Small intestine (tissue), 7 donors: ENCODE data around the gene MRPL55. TPM values are rescaled to one million over a fixed set of nuclear protein-coding genes. Genes with fewer than 3 reads are reported as not detected.

Experiments
- DNase-seq, 2 donors: peaks; one replicate each; pipeline versions ENCODE4 v3.0.0 to v3.0.0-alpha.2; 2013
- FAIRE-seq: peaks from 2 replicates; lab custom pipeline; 2012; peaks lifted over from hg19 to GRCh38; lab: Jason Lieb, UNC
- H3K27ac ChIP-seq, 3 donors: one replicate each; pipeline ENCODE4 v1.5.1; 2013; ENCODE audit warnings: low read length in 2 of 3, mild to moderate bottlenecking in 2 of 3, control low read depth in 1 of 3, inconsistent platforms in 1 of 3, low read depth in 1 of 3, moderate library complexity in 1 of 3
- H3K27me3 ChIP-seq, 3 donors: one replicate each; pipeline ENCODE4 v1.6.1; 2013; ENCODE audit warnings: low read length in 3 of 3, inconsistent platforms in 1 of 3; ENCODE audit not compliant: control insufficient read depth in 3 of 3, insufficient read depth in 3 of 3
- H3K36me3 ChIP-seq, 3 donors: one replicate each; pipeline ENCODE4 v1.6.1; 2013; ENCODE audit warnings: low read length in 3 of 3, inconsistent platforms in 1 of 3, low read depth in 1 of 3, mild to moderate bottlenecking in 1 of 3, moderate library complexity in 1 of 3; ENCODE audit not compliant: control insufficient read depth in 3 of 3, insufficient read depth in 2 of 3
- H3K4me1 ChIP-seq, 3 donors: one replicate each; pipeline ENCODE4 v1.6.1; 2013; ENCODE audit warnings: low read length in 2 of 3, inconsistent platforms in 1 of 3, low read depth in 1 of 3, mild to moderate bottlenecking in 1 of 3, moderate library complexity in 1 of 3; ENCODE audit not compliant: control insufficient read depth in 3 of 3, insufficient read depth in 2 of 3
- H3K4me3 ChIP-seq, 3 donors: one replicate each; pipeline ENCODE4 v1.5.1; 2013; ENCODE audit warnings: low read length in 3 of 3, control low read depth in 1 of 3, inconsistent platforms in 1 of 3, low read depth in 1 of 3, mild to moderate bottlenecking in 1 of 3, moderate library complexity in 1 of 3
- H3K9me3 ChIP-seq, 2 donors: one replicate each; pipeline ENCODE4 v1.6.1; 2013; ENCODE audit warnings: low read depth in 1 of 2, low read length in 1 of 2; ENCODE audit not compliant: control insufficient read depth in 2 of 2, insufficient read depth in 1 of 2
- WGBS, 3 donors: extraction: QIAGEN DNeasy Blood & Tissue Kit; methylation state at CpG; one replicate each; pipeline ENCODE4 v1.1.7; 2013; 5-methylcytosine and 5-hydroxymethylcytosine counted together
- polyA plus RNA-seq, 4 donors: library from polyadenylated mRNA; stranded (reverse) in 3 of 4; unstranded in 1 of 4; fragments of 200-250 nt in 3 of 4; fragments of 120-200 nt in 1 of 4; gene quantifications; one replicate each; pipeline versions ENCODE4 v1.2.1 to v1.2.3, GENCODE V29; 2013
- donor health status: healthy with polysubstance abuse.
- donor health status: control.
- donor health status: control.
- donor health status: Bipolar disorder and iron deficiency.
- donor health status: healthy.

The MRPL55 gene
- polyA plus RNA-seq, 4 donors, result 56.8 to 148 (median 96.5) TPM

DNA sequence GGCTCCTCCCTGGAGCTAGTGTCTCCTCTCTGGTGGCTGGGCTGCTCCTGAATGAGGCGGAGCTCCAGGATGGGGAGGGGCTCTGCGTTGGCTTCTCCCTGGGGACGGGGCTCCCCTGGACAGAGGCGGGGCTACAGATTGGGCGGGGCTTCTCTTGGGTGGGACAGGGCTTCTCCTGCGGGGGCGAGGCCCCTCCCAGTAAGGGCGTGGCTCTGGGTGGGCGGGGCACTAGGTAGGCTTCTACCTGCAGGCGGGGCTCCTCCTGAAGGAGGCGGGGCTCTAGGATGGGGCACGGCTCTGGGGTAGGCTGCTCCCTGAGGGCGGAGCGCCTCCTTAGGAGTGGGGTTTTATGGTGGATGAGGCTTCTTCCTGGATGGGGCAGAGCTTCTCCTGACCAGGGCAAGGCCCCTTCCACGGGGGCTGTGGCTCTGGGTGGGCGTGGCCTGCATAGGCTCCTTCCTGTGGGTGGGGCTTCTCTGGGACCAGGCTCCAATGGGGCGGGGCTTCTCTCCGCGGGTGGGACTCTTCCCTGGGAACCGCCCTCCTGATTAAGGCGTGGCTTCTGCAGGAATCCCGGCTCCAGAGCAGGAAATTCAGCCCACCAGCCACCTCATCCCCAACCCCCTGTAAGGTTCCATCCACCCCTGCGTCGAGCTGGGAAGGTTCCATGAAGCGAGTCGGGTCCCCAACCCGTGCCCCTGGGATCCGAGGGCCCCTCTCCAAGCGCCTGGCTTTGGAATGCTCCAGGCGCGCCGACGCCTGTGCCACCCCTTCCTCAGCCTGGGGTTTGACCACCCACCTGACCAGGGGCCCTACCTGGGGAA lies 49.3 kb downstream of the MRPL55 start:
- Histone ChIP-seq H3K4me3 (peak overlapping the region in 2 of 3 donors; percentile 17 to 49), H3K27ac (peak overlapping the region in 1 of 3 donors; percentile 40), H3K4me1 (peaks cover 0 to 14% (median 0%) of the 10 kb centered on the region in 3 donors), H3K9me3 (peaks cover 0 to 8% of the 10 kb centered on the region in 2 donors), H3K27me3 (peaks cover 0 to 59% (median 17%) of the 10 kb centered on the region in 3 donors), H3K36me3 (no peaks in the 10 kb centered on the region)
- WGBS, 3 donors, result 4 to 8% (median 6%) methylated on average over 24 to 33 of the region's 33 CpGs
- FAIRE-seq (no peak), DNase-seq (peak; percentile 92 to 97)

DNA sequence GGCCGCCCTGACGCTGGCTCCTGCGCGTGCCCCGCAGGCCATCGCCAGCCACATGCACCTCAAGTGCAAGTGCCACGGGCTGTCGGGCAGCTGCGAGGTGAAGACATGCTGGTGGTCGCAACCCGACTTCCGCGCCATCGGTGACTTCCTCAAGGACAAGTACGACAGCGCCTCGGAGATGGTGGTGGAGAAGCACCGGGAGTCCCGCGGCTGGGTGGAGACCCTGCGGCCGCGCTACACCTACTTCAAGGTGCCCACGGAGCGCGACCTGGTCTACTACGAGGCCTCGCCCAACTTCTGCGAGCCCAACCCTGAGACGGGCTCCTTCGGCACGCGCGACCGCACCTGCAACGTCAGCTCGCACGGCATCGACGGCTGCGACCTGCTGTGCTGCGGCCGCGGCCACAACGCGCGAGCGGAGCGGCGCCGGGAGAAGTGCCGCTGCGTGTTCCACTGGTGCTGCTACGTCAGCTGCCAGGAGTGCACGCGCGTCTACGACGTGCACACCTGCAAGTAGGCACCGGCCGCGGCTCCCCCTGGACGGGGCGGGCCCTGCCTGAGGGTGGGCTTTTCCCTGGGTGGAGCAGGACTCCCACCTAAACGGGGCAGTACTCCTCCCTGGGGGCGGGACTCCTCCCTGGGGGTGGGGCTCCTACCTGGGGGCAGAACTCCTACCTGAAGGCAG lies 50.0 kb downstream of the MRPL55 start:
- FAIRE-seq (no peak), DNase-seq (no peak)
- Histone ChIP-seq H3K4me3 (peak overlapping the region in 1 of 3 donors; percentile 17), H3K4me1 (peaks cover 0 to 14% (median 0%) of the 10 kb centered on the region in 3 donors), H3K27ac (no peak overlapping the region), H3K36me3 (no peaks in the 10 kb centered on the region), H3K27me3 (peaks cover 0 to 59% (median 17%) of the 10 kb centered on the region in 3 donors), H3K9me3 (peaks cover 0 to 11% of the 10 kb centered on the region in 2 donors)
- WGBS, 3 donors, result 8 to 13% (median 8%) methylated on average over 51 to 66 of the region's 66 CpGs

DNA sequence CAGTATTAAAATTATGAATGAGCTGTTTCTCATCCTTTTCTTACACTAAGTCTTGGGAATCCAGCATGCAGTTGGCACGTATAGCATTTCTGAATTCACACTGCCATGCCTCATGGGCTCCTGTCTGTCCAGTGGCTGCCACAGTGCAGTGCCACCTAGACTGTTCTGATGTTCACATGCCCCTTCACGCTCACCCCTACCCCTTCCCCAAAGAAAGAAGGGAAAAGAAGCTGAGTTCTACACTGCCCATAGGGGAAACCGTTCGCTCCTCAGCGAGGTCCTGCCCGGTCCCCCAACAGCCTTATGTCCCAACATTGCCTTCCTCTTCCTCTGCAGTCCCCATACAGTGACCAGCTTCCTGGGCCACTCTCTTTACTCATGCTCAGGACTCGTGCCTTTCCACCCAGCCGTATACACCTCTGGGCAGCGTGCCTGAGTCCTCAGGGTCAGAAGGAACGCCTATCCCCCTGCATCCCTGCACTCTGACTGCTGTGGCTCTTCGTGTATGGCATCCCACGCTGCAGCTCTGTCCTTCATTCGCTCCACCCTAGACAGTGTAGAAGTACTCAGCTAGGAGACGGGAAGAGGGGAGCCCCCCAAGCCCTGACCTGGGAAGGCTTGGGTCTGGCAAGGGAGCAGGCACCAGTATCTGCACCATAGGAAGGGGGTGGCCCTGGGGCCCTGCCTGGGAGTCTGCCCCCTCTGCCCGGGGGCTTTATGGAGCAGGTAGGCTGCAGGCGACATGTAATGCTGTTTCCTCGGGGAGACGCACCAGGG lies 50.7 kb downstream of the MRPL55 start:
- no peak for DNase-seq
- Histone ChIP-seq H3K4me3 (peak overlapping the region in 1 of 3 donors; percentile 17), H3K36me3 (no peaks in the 10 kb centered on the region), H3K27me3 (peaks cover 0 to 62% (median 19%) of the 10 kb centered on the region in 3 donors), H3K9me3 (peaks cover 0 to 11% of the 10 kb centered on the region in 2 donors), H3K27ac (no peak overlapping the region), H3K4me1 (peaks cover 0 to 14% (median 0%) of the 10 kb centered on the region in 3 donors)
- 45 to 48% (median 45%) methylated on average over 17 to 18 of the region's 18 CpGs for WGBS, 3 donors
- no peak for FAIRE-seq

Other genes starting within 250 kb of the MRPL55 start
- 1 to 10 TPM in 2 of 4 donors, under 1 TPM in 2; 0.27 to 2.7 (median 1.2) TPM for gene WNT9A, start 161.4 kb downstream of the MRPL55 start, polyA plus RNA-seq
- gene WNT3A, start 102.3 kb downstream of the MRPL55 start, polyA plus RNA-seq, result under 1 TPM in 1 of 4 donors, not detected in 3; 0.01 TPM
- gene ARF1, start 26.6 kb downstream of the MRPL55 start, polyA plus RNA-seq, result 100 to 1,000 TPM; 375 to 490 (median 410) TPM
- gene C1orf35, start 6.0 kb downstream of the MRPL55 start, polyA plus RNA-seq, result 10 to 100 TPM; 15.4 to 18.1 (median 16.0) TPM
- 100 to 1,000 TPM; 183 to 595 (median 460) TPM for gene GUK1, start 31.0 kb upstream of the MRPL55 start, polyA plus RNA-seq
- 1 to 10 TPM in 1 of 4 donors, under 1 TPM in 2, not detected in 1; 0.27 to 1.4 (median 0.99) TPM for gene GJC2, start 40.6 kb upstream of the MRPL55 start, polyA plus RNA-seq
- gene IBA57, start 56.5 kb upstream of the MRPL55 start, polyA plus RNA-seq, result 1 to 10 TPM; 2.0 to 8.6 (median 6.0) TPM
- gene OBSCN, start 98.7 kb upstream of the MRPL55 start, polyA plus RNA-seq, result 10 to 100 TPM in 1 of 4 donors, 1 to 10 TPM in 3; 3.6 to 36.2 (median 5.7) TPM